NCI-H526 treated with DMSO at 0.1 percent for 48 hours (cell line): Measurements from ENCODE around the gene HIPK2.

Experiments
- DNase-seq: peaks from one replicate; lab custom pipeline; 2025; lab: John Stamatoyannopoulos, UW

HIPK2 gene

DNA sequence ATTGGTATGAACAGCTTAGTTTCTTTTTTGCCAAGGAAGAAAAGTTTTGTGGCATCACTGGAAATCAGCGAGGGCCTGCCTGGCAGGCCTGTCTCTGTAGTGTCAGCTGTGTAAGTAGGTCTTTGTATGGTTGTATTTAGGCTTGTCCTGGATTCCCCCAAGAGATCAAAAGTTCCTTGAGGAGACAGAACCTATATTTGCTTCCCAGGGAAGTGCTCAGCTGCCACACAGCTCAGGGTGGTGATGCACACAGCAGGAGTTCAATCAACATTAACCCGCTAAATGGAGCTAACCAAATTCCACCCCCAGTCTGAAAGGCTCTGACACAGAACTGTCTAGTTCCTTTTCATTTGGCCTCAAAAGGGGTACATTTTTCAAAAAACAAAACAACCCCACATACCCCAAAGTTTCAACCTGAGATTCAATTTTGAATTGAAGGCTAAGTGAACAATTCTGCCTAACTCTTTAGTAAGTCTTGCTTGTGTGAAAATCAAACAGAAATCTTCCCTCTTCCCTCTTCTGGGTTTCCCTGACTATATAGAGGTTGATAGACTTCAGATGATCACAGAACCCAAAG lies 129.9 kb downstream of the HIPK2 start:
- no peak for DNase-seq

DNA sequence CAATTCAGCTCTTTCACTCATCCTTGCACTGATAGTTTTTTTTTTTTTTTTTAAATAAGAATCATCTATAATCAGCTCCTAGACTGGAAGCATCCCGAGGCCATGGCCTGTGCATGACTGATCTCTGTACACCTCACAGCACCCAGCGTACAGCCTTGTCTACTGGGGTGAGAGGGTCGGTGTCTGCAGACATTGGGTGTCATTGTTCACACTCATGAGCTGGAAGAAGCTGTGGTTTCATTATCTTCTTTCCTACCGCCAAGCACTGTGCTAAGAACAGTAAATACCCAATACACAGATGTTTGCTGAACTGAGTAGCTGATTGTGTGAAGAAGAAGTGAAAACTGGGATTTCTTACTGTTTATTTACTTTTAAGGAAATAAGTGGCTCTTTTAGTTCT lies 130.7 kb downstream of the HIPK2 start:
- DNase-seq: no peak

GRCh38 chr7:139646566-139646965 lies 131.2 kb downstream of the HIPK2 start:
- no peak for DNase-seq

DNA sequence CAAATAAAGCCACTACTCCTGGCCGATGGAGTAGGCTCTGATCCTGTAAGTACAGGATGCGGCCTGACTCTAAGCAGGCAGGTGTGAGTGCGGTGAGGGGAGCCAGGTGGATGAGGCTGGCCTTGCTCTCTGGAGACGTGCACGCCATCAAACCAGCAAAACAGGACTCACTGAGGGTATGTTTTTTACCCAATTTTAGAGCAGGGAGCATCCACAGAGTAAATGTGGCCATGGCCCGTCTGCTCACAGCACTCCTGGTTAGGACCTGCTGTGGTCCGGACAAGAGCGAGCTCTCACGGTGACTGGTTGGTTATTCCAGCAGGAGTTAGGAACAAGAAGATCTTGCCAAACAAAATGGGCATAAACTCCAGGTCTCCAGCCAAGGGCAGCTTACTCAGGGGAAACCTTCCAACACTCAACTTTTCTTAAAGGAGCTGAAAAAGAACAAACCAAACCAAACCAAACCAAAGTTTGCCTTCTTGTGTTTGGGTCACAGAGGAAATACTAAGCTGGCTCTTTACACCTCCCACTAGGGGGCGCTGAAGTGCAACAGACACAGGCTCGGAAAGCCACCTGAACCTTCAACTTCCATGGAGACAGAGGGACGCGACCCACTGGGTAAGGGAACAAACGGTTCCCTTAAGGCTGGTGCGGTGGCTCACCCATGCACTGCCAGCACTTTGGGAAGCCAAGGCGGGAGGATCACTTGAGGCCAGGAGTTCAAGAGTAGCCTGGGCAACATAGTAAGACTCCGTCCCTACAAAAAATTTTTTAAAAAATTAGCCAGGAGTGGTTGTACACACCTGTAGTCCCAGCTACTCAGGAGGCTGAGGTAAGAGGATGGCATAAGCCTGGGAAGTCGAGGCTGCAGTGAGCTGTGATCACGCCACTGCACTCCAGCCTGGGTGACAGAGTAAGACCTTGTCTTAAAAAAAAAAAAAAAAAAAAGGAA lies 131.9 kb downstream of the HIPK2 start:
- DNase-seq: peak; percentile 68

DNA sequence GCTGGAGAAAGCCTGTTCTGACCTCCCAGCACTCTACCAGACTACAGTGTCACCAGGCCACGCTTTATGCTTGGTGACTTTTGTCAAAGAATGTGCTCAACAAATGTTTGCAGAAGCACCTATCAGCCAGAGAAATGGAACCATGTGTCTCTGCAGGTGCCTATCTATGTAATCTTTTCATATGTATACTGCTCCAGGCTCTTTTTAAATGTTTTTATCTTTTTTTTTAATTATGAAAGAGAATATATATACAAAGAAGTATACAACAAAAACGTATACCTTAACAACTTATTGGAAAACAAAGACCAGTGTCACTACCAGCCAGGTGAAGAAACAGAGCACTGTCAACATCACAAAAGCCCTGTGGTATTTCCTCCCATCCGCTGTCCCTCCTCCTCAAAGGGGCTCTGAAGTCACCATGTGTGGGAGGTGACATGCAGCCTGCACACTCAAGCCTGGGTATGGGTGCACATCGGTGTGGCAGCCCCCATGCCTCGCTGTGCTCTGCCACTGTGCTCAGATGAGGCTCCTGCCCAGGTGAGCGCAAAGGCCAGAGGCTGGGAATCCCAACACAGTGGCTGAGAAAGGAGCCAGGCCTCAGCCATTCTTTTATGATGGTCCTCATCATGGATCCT lies 133.7 kb downstream of the HIPK2 start:
- no peak for DNase-seq

GRCh38 chr7:139642283-139642682 lies 135.5 kb downstream of the HIPK2 start:
- no peak for DNase-seq

GRCh38 chr7:139641337-139641992 lies 136.3 kb downstream of the HIPK2 start:
- no peak for DNase-seq

- no peak for DNase-seq
Measured at GRCh38 chr7:139640681-139641080, 137.1 kb downstream of the HIPK2 start.

DNA sequence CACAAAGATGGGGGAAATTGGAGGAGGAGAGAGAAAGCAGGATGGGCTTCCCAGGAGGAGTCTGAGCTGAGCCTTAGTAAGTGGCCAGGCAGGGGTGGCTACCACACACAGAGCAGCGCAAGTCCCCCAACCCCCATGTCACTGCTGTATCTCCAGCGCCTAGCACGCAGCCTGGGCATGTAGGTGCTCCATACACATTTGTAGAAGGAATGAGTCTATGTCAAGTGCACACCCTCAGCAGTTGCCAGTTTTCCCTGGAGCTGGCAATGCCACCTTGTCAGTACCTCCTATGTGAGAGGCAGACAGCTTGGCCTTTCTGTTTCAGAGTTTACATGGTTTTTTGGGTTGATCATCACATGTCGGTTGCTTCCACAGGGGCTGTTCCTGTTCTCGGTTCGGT lies 138.2 kb downstream of the HIPK2 start:
- no peak for DNase-seq

- no peak for DNase-seq
Measured at GRCh38 chr7:139635526-139636302, 142.1 kb downstream of the HIPK2 start.

DNA sequence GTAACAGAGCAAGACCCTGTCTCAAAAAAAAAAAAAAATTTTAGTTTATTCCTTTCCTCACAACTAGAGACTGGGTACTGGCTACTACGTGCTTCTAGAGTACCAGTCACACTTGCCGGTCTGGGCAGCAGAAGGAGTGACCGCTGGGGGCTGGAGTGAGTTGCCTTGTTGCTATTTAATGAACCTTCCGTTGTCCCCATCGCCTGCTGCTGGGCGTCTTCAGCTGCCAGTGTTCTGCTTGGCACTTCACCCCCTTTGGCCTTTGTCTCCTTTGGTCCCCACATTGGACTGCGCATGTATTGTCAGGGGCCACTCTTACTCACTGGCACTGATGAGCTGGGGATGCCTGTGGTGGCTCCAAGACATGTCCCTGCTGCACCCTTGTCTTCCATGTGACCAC lies 143.7 kb downstream of the HIPK2 start:
- DNase-seq: no peak

DNA sequence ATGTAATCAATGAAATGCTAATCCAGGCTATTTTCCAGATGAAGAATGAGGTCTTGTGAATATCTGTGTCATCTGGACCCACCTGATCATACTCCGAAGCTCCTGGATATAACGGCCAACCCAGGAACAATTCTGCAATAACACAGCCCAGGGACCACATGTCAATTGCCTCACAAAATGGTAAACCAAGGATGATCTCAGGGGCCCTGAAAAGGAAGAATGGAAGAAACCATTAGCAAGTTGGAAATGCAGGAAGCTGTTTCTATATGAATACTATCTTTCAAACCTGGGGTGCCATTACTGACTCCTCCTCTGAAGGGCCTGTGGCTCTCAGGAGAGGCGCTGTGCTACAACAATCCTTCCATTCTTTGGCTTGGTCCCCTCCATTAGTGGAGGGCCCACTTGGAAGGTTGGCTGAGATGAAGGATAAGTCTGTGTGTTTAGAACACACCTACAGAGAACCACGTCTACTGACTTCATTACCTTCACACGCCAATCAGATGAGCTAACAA lies 146.2 kb downstream of the HIPK2 start:
- no peak for DNase-seq

DNA sequence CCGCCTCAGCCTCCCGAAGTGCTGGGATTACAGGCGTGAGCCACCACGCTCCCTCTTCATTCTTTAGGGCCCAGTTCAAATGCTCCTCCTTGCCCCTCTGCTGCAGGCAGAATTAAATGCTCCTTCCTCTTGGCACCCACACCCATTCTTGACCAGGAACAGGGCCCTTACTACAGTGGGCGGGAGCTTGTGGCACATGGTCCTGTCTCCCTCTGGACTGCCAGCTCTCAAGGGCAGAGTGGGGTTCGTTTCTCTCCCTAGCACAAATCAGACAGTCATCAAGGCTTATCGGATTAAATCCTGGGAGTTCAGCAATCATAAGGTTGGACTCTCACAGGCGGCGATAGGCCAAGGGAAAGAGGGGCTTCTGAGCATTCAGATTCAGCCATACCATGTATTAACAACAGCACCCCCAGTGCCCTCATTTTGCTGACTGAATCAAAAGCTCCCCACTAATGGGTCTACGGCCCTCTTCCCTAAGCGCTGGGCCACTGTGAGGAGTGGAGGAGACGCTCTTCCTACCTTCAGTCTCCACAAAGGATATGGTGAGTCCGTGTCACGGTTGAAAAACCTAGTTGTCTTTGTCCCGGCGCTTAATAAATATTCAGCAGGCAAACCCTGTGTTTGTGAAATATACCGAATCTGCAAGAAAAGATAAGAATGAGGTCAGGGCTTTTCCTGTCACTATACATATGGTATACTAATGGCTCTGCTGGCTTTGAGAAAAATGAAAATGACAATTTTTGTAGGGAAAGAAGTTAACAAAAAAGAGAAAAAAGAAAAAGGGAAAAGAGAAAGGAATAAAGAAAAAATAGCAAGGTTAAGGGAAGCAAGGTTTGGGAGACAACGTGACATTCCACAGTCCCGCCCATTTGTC lies 146.9 kb downstream of the HIPK2 start:
- DNase-seq: no peak

DNA sequence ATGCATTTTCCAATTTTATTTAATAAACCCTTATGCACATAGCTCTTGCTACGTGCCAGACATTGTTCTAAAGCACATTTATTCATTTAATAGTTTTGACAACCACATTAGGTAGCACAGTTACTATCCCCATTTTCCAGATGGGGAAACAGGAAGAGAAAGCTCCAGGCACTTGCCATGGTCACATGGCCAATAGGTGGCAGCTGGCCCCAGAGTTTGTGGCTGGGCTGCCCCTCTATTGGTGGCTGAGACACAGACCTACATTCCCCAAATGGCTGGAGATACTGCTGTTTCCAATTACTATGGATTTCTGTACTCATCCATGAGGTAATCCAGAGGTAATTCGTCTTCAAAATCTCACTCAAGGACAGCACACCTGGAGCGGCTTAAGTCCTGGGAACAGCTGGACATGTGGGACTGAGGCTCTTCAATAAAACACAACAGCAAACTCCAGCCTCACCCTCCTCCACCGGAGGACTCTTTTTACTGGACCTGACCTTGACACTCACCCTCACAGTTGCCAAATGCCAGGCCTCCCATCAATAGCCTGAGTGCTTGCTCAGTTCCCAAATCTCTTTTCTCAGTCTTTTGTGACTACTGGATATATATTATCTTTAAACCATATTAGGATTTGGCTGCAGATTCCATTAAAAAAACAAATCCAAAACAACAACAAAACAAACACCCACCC lies 148.3 kb downstream of the HIPK2 start:
- DNase-seq: no peak

DNA sequence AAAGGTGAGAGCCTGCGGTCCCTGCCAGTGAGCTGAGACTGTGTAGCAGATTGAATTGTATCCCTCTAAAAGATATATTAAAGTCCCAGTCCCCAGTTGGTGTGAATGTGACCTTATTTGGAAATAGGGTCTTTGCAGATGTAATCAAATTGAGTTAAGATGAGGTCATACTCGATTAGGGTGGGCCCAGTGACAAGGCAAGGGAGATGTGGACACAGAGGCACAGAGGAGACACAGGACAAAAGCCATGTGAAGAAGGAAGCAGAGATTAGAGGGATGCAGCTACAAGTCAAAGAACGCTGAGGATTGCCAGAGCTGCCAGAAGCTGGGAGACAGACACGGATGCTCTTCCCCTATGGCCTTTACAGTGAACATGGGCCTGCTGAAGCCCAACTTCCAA lies 150.0 kb downstream of the HIPK2 start:
- no peak for DNase-seq

DNA sequence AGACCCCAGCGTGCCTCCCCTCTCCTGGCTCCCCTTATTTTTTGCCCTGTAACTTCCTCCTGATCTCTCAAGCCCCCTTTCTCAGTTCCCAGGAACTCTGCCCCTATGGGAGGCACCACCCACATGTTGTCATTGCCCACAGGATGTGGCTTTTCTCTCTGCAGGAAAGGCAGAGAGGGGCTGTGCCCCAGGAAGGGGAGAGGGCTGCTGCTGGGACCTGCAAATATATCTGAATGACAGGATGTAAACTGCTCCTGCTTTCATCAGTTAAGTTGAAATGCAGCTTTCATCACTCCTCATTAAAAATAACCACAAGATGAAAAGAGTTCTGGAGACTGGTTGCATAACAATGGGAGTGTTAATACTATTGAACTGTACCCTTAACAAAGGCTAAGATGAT lies 151.0 kb downstream of the HIPK2 start:
- no peak for DNase-seq

DNA sequence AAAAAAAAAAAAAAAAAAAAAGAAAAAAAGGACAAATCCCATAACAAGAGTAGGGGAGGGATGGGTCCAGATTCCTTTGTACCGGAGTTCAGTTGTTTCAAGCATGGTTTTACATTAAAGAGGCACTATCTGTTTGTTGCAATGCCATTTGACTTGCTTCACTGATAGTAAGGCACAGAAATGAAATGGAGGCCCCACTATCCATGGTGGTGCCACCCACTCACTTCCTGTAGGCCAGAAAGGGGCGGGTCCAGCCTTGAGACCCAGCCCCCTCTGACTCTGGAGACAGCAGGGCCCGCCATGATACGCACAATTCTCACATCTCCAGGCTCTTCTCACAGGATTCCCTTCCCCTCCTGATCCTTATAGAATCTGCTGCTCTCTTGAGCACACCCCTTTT lies 154.3 kb downstream of the HIPK2 start:
- no peak for DNase-seq

GRCh38 chr7:139620676-139621344 lies 157.0 kb downstream of the HIPK2 start:
- peak; percentile 25 for DNase-seq

- DNase-seq: no peak
Measured at GRCh38 chr7:139619367-139619657, 158.5 kb downstream of the HIPK2 start.
